ENCODE data around the gene EREG. TPM values are rescaled to one million over a fixed set of nuclear protein-coding genes. Genes with fewer than 3 reads are reported as not detected.
"Not testable (repeated sequence)": the region's sequence is repeated elsewhere in the genome, so short reads cannot be mapped to it uniquely, and the experiment has no call there.

The EREG gene
- polyA plus RNA-seq, 1 experiment, result 0.40 TPM

DNA sequence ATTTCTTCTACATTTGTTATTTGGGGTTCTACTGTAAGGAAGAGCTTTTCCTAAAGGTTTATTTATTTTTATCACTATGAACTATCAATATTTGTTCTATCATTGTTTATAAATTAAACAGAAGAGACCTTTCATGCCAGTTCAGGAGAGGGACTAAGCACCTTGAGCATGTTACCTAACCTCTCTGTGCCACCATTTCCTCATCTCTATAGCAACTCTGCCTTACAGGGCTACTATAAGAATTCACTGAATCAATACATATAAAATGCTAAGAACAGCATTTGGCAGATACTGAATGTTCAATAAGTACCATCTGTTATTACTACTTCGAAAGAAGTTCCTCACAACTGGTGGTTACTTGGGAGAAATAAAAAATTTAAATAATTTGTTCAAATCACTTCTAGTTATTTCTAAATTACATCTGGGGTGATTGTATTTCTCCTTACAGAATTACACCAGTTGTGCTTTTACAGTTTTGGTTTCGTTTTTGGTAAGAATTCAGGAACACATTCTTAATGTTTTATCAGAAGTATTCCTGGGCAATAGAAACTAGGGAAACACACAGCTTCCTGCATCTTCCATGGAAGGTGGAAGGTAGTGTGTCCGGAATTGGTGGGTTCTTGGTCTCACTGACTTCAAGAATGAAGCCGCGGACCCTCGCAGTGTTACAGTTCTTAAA lies 32.9 kb downstream of the EREG start:
- H3K4me3 ChIP-seq (ENCODE audit: low read depth, low read length), result peak overlapping the region; percentile 14; the same call in 1 of the 2 replicates

DNA sequence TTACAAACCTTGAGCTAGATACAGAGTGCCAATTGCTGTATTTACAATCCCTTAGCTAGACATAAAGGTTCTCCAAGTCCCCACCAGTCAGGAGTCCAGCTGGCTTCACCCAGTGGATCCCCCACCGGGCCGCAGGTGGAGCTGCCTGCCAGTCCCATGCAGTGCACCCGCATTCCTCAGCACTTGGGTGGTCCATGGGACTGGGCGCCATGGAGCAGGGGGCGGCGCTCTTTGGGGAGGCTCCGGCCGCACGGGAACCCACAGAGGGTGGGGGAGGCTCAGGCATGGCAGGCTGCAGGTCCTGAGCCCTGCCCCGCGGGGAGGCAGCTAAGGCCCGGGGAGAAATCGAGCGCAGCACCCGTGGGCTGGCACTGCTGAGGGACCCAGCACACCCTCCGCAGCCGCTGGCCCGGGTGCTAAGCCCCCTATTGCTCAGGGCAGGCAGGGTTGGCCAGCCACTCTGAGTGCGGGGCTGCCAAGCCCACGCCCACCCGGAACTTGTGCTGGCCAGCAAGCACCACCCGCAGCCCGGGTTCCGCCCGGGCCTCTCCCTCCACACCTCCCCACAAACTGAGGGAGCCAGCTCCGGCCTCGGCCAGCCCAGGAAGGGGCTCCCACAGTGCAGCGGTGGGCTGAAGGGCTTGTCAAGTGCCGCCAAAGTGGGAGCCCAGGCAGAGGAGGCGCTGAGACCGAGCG lies 34.1 kb downstream of the EREG start:
- POLR2A ChIA-PET; H3K36me3 ChIP-seq (ENCODE audit: control insufficient read depth, insufficient read depth, low read length); CTCF ChIA-PET; H3K27me3 ChIP-seq (ENCODE audit: control insufficient read depth, insufficient read depth, low read length); H3K4me3 ChIP-seq (ENCODE audit: low read depth, low read length); DNase-seq (ENCODE audit: low read depth): not testable (repeated sequence)

More for the DNA sequence above, 32.9 kb downstream of the EREG start:
- ChIA-PET CTCF (no interaction called here), POLR2A (no interaction called here)
- no peaks in the 10 kb centered on the region for H3K36me3 ChIP-seq (ENCODE audit: control insufficient read depth, insufficient read depth, low read length)
- H3K27me3 ChIP-seq (ENCODE audit: control insufficient read depth, insufficient read depth, low read length), result no peaks in the 10 kb centered on the region
- TF ChIP-seq, protein P1, sequence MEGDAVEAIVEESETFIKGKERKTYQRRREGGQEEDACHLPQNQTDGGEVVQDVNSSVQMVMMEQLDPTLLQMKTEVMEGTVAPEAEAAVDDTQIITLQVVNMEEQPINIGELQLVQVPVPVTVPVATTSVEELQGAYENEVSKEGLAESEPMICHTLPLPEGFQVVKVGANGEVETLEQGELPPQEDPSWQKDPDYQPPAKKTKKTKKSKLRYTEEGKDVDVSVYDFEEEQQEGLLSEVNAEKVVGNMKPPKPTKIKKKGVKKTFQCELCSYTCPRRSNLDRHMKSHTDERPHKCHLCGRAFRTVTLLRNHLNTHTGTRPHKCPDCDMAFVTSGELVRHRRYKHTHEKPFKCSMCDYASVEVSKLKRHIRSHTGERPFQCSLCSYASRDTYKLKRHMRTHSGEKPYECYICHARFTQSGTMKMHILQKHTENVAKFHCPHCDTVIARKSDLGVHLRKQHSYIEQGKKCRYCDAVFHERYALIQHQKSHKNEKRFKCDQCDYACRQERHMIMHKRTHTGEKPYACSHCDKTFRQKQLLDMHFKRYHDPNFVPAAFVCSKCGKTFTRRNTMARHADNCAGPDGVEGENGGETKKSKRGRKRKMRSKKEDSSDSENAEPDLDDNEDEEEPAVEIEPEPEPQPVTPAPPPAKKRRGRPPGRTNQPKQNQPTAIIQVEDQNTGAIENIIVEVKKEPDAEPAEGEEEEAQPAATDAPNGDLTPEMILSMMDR (IDR thresholded peaks at IDR 0.05; ENCODE audit: insufficient read depth, low read depth, low read length), result no peak
- DNase-seq (ENCODE audit: low read depth), result no peak

DNA sequence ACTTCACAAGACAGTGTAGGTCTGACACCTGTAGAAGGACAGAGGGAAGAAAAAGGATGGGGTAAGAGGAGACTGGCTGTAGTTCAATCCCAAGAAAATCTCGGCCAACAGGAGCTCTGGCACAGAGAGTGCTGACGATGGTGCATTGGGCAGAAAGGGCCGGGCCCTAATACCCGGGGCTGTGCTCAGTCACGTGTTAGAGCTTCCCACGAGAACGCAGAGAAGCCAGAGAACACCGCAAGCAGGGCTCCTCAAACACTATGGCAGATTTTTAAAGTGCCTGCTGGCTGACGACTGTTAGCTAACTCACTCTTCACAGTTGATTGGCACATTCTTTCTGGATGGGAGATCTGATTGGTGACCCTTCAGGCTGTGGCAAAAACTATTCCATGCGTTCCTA lies 35.5 kb downstream of the EREG start:
- POLR2A ChIA-PET, result no interaction called here
- TF ChIP-seq, protein P1 (IDR thresholded peaks at IDR 0.05; ENCODE audit: insufficient read depth, low read depth, low read length), result no peak
- no peak for DNase-seq (ENCODE audit: low read depth)
- CTCF ChIA-PET, result interaction anchor here (0.6 kb wide), 1 partner anchor 10 kb away, joined by 3 read pairs; no protein-coding TSS in a partner anchor
- Histone ChIP-seq H3K27me3 (ENCODE audit: control insufficient read depth, insufficient read depth, low read length) (no peaks in the 10 kb centered on the region), H3K36me3 (ENCODE audit: control insufficient read depth, insufficient read depth, low read length) (no peaks in the 10 kb centered on the region), H3K4me3 (ENCODE audit: low read depth, low read length) (no peak overlapping the region)

DNA sequence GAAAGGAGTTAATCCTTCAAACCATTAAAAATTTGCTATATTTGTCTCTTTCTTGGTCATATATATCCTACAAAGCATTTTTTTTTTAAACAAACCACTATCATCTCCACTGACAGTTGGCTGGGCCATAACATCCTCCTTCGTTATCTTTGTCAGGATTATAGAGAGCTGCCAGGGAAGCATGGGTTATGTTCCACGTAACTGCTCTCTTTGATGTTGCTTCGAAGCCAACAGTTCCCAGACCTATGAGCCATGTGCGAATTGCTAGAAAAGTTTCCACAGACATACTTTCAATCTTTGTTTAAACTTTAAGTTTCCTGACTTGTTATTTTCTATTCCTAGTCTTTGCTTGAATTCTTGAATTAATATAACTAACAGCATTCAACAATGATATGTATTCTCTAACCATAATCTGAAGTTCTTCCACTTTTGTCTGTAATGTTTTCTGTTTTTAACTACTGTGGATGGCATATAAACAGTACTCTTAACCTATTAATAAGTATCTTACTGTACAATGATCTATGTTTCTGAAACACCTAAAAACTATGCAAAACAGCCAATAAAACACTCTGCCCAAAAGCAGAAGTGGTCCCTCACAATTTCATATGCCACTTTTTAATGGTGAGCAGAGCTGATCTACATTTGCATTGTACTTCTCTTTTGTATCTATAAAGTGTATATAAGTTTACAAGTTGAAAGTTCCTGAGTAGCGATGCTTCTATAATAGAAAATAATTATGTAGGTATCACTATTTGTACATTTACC lies 37.9 kb downstream of the EREG start:
- Histone ChIP-seq H3K36me3 (ENCODE audit: control insufficient read depth, insufficient read depth, low read length) (no peaks in the 10 kb centered on the region), H3K27me3 (ENCODE audit: control insufficient read depth, insufficient read depth, low read length) (no peaks in the 10 kb centered on the region), H3K4me3 (ENCODE audit: low read depth, low read length) (no peak overlapping the region)
- CTCF ChIA-PET, result interaction anchor here (0.9 to 1.3 kb wide), 2 partner anchors 25 to 42 kb away, joined by 3 read pairs; partner anchors contain the start of gene AREG
- TF ChIP-seq, protein P1 (IDR thresholded peaks at IDR 0.05; ENCODE audit: insufficient read depth, low read depth, low read length), result no peak
- no peak for DNase-seq (ENCODE audit: low read depth)
- POLR2A ChIA-PET, result no interaction called here

DNA sequence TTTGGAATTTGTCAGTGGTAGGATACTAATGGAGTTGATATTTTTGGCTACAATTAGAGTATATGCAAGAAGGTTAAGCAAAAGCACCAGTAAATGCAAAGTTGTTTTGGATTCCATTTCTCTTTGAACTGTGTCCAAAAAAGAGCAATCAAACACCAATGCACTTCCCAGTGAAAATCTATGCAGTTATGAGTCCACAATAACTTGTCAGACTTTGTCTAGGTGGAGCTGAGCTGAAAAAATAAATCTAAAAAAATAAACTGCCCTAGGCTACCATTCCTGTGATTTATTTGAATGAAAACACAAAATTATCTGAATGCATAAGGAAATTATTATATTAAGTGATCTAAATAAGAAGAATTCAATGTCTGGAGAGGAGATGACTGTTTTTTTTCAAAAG lies 42.9 kb downstream of the EREG start:
- Histone ChIP-seq H3K36me3 (ENCODE audit: control insufficient read depth, insufficient read depth, low read length) (no peaks in the 10 kb centered on the region), H3K27me3 (ENCODE audit: control insufficient read depth, insufficient read depth, low read length) (no peaks in the 10 kb centered on the region), H3K4me3 (ENCODE audit: low read depth, low read length) (no peak overlapping the region)
- CTCF ChIA-PET, result no interaction called here
- DNase-seq (ENCODE audit: low read depth), result no peak
- POLR2A ChIA-PET, result no interaction called here
- TF ChIP-seq, protein P1 (IDR thresholded peaks at IDR 0.05; ENCODE audit: insufficient read depth, low read depth, low read length), result no peak
